ENCODE data around the gene ACTR3.

DNA sequence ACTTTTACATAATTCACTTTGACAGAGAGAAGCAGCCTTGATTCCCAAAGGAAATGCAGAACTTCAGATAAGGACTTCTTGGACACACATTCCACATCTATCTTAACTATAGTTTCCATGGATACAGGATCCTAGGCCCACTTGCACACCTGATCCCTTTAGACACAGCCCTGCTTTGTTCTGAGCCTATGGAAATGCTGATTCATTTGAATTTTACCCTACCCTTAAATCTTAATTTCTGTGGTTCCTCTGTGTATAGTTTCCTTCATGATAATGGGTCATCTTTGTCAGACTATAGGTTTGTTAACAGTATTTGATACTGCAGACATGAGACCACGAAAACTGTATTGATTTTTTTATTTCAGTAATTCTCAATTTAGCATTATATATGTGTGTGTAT lies 77.4 kb downstream of the ACTR3 start:
- TF ChIP-seq, protein P1, sequence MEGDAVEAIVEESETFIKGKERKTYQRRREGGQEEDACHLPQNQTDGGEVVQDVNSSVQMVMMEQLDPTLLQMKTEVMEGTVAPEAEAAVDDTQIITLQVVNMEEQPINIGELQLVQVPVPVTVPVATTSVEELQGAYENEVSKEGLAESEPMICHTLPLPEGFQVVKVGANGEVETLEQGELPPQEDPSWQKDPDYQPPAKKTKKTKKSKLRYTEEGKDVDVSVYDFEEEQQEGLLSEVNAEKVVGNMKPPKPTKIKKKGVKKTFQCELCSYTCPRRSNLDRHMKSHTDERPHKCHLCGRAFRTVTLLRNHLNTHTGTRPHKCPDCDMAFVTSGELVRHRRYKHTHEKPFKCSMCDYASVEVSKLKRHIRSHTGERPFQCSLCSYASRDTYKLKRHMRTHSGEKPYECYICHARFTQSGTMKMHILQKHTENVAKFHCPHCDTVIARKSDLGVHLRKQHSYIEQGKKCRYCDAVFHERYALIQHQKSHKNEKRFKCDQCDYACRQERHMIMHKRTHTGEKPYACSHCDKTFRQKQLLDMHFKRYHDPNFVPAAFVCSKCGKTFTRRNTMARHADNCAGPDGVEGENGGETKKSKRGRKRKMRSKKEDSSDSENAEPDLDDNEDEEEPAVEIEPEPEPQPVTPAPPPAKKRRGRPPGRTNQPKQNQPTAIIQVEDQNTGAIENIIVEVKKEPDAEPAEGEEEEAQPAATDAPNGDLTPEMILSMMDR (IDR thresholded peaks at IDR 0.05): no peak
- TF ChIP-seq POLR2A (IDR thresholded peaks at IDR 0.05): no peak

Data from ovary (tissue), 3 donors.